HL-60 (cell line): ENCODE data around the gene TMEM140.

ENCODE experiments used
- DNase-seq, 2 experiments: peaks; one replicate each; pipeline ENCODE4 v3.0.0-alpha.2; 2010 to 2020; ENCODE audit warnings: low read depth in 1 of 2, low spot score in 1 of 2
- H3K27ac ChIP-seq: fragments of 250-450 bp; sonication (Bioruptor Pico); replicated peaks from 2 replicates; pipeline ENCODE4 v1.5.1; 2020; ENCODE audit warnings: mild to moderate bottlenecking, moderate library complexity
- H3K27me3 ChIP-seq: fragments of 250-450 bp; sonication (Bioruptor Pico); 2 replicates; pipeline ENCODE4 v1.5.1; 2021; ENCODE audit warnings: mild to moderate bottlenecking, moderate library complexity; ENCODE audit not compliant: insufficient read depth, poor library complexity, severe bottlenecking
- H3K4me3 ChIP-seq: replicated peaks from 2 replicates; pipeline ENCODE4 v1.5.1; 2011; ENCODE audit warnings: mild to moderate bottlenecking, control low read depth, low read length; ENCODE audit not compliant: insufficient read depth
- GABPA ChIP-seq: IDR thresholded peaks from 2 replicates; pipeline ENCODE4 v1.6.1; 2012; ENCODE audit warnings: low read depth
- POLR2AphosphoS5 ChIP-seq: IDR thresholded peaks from 2 replicates; pipeline ENCODE4 v1.6.1; 2012; ENCODE audit warnings: low read depth
- SPI1 ChIP-seq: IDR thresholded peaks from 2 replicates; pipeline ENCODE4 v1.6.1; 2012; ENCODE audit warnings: low read depth, mild to moderate bottlenecking, borderline replicate concordance
- TF ChIP-seq, protein P1 (sequence below): IDR thresholded peaks from 2 replicates; pipeline ENCODE4 v1.6.1; 2012; ENCODE audit warnings: low read depth; ENCODE audit not compliant: insufficient replicate concordance
- TF ChIP-seq, protein P2 (sequence below): IDR thresholded peaks from one replicate; pipeline ENCODE4 v1.5.1; 2011; ENCODE audit warnings: low read length, control low read depth, inconsistent platforms; ENCODE audit not compliant: insufficient read depth

TMEM140 gene

DNA sequence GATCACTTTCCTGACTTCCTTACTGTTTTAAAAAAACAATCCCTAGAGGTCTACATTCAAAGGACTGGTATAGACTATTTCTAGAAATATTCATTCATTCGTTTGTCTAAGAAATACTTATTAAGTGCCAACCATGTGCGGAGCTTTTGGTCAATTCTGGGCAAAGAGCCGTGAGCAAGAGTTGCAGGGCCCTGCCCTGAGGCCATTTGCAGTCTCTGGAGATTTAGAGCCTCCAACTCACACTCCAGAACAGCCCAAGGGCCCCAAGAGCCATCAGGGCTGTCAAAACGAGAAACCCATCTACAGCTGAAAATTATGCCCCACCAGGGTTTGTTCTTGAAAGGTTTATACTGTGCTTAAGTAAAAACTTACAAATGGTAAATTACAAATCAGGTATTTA is 47.3 kb downstream of the TMEM140 start:
- TF ChIP-seq SPI1 (no peak), GABPA (no peak), POLR2AphosphoS5 (no peak)
- TF ChIP-seq, protein P1, sequence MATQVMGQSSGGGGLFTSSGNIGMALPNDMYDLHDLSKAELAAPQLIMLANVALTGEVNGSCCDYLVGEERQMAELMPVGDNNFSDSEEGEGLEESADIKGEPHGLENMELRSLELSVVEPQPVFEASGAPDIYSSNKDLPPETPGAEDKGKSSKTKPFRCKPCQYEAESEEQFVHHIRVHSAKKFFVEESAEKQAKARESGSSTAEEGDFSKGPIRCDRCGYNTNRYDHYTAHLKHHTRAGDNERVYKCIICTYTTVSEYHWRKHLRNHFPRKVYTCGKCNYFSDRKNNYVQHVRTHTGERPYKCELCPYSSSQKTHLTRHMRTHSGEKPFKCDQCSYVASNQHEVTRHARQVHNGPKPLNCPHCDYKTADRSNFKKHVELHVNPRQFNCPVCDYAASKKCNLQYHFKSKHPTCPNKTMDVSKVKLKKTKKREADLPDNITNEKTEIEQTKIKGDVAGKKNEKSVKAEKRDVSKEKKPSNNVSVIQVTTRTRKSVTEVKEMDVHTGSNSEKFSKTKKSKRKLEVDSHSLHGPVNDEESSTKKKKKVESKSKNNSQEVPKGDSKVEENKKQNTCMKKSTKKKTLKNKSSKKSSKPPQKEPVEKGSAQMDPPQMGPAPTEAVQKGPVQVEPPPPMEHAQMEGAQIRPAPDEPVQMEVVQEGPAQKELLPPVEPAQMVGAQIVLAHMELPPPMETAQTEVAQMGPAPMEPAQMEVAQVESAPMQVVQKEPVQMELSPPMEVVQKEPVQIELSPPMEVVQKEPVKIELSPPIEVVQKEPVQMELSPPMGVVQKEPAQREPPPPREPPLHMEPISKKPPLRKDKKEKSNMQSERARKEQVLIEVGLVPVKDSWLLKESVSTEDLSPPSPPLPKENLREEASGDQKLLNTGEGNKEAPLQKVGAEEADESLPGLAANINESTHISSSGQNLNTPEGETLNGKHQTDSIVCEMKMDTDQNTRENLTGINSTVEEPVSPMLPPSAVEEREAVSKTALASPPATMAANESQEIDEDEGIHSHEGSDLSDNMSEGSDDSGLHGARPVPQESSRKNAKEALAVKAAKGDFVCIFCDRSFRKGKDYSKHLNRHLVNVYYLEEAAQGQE, result no peak
- TF ChIP-seq, protein P2, sequence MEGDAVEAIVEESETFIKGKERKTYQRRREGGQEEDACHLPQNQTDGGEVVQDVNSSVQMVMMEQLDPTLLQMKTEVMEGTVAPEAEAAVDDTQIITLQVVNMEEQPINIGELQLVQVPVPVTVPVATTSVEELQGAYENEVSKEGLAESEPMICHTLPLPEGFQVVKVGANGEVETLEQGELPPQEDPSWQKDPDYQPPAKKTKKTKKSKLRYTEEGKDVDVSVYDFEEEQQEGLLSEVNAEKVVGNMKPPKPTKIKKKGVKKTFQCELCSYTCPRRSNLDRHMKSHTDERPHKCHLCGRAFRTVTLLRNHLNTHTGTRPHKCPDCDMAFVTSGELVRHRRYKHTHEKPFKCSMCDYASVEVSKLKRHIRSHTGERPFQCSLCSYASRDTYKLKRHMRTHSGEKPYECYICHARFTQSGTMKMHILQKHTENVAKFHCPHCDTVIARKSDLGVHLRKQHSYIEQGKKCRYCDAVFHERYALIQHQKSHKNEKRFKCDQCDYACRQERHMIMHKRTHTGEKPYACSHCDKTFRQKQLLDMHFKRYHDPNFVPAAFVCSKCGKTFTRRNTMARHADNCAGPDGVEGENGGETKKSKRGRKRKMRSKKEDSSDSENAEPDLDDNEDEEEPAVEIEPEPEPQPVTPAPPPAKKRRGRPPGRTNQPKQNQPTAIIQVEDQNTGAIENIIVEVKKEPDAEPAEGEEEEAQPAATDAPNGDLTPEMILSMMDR, result no peak
- DNase-seq, result no peak
- H3K27ac ChIP-seq, result no peak overlapping the region

DNA sequence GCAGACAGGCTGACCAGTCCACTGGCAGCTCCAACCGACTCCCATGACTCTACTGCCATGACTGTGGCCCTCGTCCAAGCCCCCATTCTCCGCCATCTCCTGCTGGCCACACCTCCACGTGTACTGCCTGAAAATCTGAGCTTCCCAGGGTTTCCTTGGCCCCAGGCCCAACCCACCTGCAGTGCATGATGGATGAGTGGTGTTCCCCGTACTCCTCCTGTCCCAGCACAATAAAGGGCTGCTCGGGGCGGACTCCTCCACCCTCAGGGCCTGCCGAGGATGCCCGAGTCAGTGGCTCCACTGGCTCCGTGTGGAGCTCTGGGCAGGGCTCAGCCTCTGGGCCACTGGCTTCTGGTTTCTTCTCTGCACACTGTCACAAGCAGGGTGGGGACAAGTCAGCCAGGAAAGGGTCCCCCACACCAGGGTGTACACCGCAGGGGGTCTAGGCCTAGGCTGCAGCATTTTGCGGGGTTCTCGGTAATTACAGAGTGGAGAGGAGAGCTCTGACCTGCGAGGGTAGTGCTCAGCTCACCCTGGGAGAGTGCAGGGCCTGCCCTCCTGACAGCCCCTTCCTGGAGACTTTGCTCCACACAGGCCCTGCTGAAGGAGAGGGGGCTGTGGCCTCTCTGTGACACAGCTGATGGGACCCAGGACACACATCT is 48.2 kb downstream of the TMEM140 start:
- Histone ChIP-seq H3K4me3 (no peak overlapping the region), H3K27ac (no peak overlapping the region), H3K27me3 (no peaks in the 10 kb centered on the region)
- TF ChIP-seq, protein P1, result no peak
- TF ChIP-seq SPI1, result no peak
- no peak for DNase-seq

More for the DNA sequence above, 47.3 kb downstream of the TMEM140 start:
- no peaks in the 10 kb centered on the region for H3K27me3 ChIP-seq
- H3K4me3 ChIP-seq, result no peak overlapping the region

DNA sequence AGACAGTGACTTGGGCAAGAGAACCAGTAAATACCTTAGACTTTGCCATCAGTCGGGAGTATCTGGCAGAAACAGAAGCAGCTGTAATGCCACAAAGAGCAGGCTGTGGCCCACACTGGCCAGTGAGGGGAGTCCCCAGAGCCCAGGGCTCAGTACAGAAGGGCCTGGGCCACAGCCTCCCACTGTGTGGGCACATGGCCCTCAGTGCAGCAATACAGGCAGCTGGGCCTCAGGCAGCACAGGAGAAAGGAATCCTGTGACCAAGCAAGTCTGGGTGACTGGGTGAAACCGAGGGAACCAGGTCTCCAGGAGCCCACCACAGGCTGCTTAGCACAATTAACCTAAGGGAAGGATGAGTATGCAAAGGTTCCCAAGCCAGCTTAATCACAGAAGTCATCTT is 49.5 kb downstream of the TMEM140 start:
- no peak overlapping the region for H3K4me3 ChIP-seq
- H3K27me3 ChIP-seq, result no peaks in the 10 kb centered on the region
- DNase-seq, result no peak
- TF ChIP-seq SPI1, result no peak
- TF ChIP-seq GABPA, result no peak
- TF ChIP-seq, protein P1, result no peak
- TF ChIP-seq POLR2AphosphoS5, result no peak
- TF ChIP-seq, protein P2, result no peak
- H3K27ac ChIP-seq, result no peak overlapping the region
